NCI-H2227 treated with DMSO at 0.1 percent for 48 hours (cell line): ENCODE measurements around the gene CCDC59.
"Not testable (repeated sequence)": the region's sequence is repeated elsewhere in the genome, so short reads cannot be mapped to it uniquely, and the experiment has no call there.

Experiments used
- DNase-seq: peaks from one replicate; lab custom pipeline; 2025; lab: John Stamatoyannopoulos, UW

The CCDC59 gene

GRCh38 chr12:82358200-82359114 is at the start of gene CCDC59, which contains the start of gene METTL25:
Gene CCDC59, minus strand, starts transcription at chr12:82358387. Its CDS starts 11 bp downstream, at chr12:82358376.
Gene METTL25, plus strand, starts transcription at chr12:82358529. Its CDS starts 37 bp downstream, at chr12:82358566.
- DNase-seq, result peak; percentile 97

GRCh38 chr12:82407481-82407880 is 49.3 kb upstream of the CCDC59 start:
- DNase-seq, result no peak

DNA sequence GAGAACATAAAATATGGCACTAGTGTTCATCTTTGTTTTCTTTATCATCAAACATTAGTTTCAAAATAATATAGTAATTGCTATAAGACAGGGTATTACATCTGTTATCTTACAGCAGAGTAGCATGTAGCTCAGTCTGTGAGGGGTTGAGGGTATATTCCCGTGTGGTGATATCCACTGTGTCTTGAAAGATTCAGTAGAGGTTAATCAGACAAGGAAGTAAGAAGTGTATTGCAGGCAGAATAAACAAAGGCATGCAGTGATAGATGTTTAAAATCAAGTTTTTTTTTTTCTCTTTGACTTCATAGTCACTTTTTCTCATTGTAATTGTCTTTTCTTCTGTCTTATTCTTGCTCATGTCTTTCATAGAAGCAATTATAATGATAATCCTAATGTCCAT is 48.5 kb upstream of the CCDC59 start:
- DNase-seq, result no peak

GRCh38 chr12:82400819-82401218 is 42.6 kb upstream of the CCDC59 start:
- peak; percentile 29 for DNase-seq

DNA sequence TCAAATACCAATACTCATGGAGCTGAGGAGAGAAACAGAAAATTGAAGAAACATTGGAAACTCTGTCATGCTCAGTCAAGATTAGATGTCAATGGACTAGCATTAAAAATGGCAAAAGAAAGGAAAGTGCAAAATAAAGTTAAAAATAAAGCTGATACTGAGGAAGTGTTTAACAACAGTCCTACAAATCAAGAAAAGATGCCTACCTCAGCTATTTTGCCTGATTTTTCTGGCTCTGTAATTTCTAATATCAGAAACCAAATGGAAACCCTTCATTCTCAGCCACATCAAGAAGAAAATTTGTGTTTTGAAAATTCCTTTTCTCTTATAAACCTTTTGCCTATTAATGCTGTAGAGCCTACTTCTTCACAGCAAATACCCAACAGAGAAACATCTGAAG is 40.7 kb upstream of the CCDC59 start:
- DNase-seq, result no peak

GRCh38 chr12:82383930-82384552 is 25.9 kb upstream of the CCDC59 start:
- peak; percentile 24 for DNase-seq

DNA sequence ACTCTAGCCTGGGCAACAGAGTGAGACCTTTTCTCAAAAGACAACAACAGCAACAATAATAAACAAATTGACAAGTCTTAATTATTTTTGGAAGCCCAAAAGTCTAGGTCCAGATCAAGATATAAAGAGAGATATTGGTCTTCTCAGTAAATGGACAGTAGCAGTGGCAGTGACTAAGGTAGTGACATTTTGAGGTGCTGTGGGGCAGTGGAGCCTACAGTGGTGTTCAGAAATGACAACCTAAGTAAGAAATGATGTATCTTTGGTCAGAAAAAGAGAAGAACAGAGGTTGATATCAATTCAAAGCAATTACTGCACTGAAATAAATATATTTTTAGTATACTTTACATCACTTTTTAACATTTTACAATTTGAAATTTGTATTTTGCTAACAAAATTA is 20.8 kb upstream of the CCDC59 start:
- DNase-seq, result no peak

- DNase-seq, result no peak
Observed at GRCh38 chr12:82375201-82375600, 17.0 kb upstream of the CCDC59 start.

DNA sequence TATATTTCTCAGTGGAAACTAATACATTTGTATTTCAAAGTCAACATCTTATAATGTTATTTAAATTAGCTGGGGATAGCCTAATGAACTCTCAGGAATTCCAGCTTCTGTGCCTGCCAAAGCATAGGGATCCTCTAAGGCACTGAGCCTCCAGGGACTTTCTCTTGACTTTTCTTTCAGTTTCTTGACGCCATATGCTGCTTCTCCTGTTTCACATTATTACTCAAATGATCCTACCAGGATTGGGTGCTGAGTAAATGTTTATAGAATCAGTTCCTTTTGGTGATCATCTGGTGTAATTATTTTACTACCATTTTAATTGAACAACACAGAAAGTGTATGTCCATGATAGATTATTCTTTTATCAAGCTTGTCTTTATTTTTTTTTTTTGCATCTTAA is 8.0 kb upstream of the CCDC59 start:
- DNase-seq, result no peak

DNA sequence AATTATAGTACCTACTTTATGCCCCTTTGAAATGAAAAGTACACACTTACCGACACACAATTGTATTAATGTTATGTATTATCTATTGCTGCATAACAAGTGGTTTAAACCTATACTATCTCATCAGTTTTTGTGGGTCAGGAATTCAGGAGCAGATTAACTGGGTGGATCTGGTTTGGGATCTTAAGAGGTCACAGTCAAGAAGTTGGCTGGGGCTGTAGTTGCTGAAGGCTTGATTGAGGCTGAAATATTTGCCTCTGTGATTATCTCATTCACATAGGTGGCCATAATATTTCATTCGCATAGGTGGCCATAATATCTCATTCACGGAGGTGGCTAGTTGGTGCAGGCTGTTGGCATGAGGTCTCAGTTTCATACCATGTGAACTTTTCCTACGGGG is 5.8 kb upstream of the CCDC59 start:
- no peak for DNase-seq

DNA sequence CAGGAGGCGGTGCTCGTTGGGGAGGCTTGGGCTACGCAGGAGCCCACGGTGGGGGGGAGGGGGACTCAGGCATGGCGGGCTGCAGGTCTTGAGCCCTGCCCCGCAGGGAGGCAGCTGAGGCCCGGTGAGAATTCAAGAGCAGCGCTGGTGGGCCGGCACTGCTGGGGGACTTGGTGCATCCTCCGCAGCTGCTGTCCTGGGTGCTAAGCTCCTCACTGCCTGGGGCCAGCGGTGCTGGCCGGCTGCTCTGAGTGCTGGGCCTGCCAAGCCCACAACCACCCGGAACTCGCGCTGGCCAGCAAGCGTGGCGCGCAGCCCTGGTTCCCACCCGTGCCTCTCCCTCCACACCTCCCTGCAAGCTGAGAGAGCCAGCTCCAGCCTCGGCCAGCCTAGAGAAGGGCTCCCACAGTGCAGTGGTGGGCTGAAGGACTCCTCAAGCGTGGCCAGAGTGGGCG is 3.3 kb upstream of the CCDC59 start:
- DNase-seq, result no peak

GRCh38 chr12:82360834-82361233 is 2.6 kb upstream of the CCDC59 start:
- DNase-seq, result not testable (repeated sequence)

- DNase-seq, result no peak
Observed at GRCh38 chr12:82359115-82359478, 910 bp upstream of the CCDC59 start.

DNA sequence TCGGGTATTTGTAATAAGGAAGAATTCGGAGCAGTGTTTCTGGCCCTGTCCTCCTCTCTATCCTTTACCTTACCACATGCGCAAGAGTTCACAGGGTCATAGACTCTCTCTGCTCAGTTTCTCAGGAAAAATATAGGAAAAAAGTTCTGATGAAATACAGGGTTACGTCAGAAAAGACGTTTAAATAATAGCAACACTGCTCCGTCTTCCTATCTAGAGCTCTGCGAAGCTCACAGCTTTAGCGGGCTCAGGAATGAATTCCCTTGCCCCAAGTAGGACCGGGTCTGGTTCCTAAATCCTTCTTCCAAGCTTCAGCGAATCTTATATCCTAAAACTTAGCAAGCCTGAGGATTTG is 365 bp downstream of the CCDC59 start:
- no peak for DNase-seq

DNA sequence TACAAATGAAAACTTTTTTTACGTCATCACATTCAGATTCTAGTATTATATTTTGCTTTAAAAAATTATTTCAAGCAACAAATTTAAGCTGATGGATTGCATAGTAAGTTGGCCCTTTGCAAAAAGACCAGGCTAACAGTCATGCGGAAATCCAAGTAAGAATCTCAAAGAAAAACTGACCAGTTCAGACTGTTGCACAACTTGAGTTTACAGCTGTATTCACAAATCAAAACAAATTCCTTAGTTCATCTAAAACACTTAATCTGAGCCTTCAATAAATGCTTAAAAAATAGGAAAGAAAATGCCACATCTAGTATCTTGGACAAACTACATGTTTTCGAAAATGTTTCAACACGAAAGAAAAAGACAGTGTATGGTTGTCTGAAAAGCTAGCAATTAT is 847 bp downstream of the CCDC59 start:
- no peak for DNase-seq

- no peak for DNase-seq
Observed at GRCh38 chr12:82351390-82351789, 6.8 kb downstream of the CCDC59 start.

GRCh38 chr12:82350161-82350560 is 8.0 kb downstream of the CCDC59 start:
- DNase-seq, result no peak

DNA sequence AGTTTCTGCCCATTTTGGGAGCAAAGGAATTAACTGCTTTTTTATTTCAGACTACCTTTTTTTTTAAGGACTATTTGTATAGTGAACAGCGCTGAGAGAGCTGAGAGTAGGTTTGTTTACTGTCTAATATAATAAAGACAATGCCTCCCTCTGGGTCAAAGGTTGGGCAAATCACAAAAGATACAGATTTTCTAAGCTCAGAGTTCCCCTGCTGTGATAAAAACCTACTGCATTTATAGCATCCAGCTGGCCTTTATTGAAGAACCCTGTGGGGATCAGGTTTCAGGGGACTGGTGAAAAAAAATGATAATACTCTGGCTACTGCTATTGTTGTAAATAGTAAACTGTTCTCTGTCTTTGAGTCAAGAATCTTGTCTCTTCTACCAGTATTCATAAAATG is 28.7 kb downstream of the CCDC59 start:
- peak; percentile 97 for DNase-seq

DNA sequence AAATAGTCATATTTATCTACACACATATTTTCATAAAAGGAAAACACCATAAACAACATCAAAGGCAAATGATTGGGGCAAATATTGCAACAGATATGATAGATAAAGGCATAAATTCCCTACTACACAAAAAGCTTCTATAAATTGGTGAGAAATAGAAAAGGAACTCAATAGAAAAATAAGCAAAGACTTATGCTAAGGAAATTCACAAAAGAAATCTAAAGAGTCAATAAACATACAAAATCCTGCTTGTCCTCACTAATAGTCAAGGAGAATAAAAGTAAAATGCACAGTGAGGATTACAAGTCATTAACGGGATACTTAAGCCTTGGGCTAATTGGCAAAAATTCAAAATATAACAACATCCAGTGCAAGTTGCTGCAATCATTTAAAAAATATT is 30.3 kb downstream of the CCDC59 start:
- no peak for DNase-seq

- DNase-seq, result peak; percentile 40
Observed at GRCh38 chr12:82326905-82327503, 31.2 kb downstream of the CCDC59 start.

GRCh38 chr12:82325540-82326336 is 32.4 kb downstream of the CCDC59 start:
- DNase-seq, result peak; percentile 27

DNA sequence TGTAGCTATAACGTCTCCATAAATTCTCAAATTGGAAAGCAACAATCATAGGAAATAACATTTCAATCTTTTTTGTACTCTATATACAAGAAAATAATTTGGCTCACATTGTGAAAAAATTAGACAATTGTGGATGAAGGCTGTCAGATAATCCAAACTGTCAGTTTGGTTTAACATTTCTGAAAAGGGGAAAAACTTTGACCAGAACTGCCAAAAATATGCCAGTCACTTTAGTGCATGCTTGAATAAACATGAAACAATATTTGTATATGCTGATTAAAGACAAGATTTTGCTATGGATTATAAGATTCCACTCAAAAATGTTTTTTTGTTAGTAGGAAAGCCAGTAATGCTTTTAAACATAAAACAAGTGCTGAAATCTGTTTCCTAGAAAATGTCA is 38.9 kb downstream of the CCDC59 start:
- DNase-seq, result no peak
